Trophoblast cell (in vitro differentiated cells and primary cell): Measurements from ENCODE around the gene ENTR1.
A peak's percentile ranks its signal among the peaks of the same experiment; 100 is the strongest.

ENCODE experiments used
- DNase-seq, 2 donors: peaks; one replicate each; pipeline ENCODE4 v3.0.0-alpha.2; 2016
- H2AFZ ChIP-seq: 2 replicates; pipeline ENCODE4 v1.6.1; 2013; ENCODE audit warnings: low read length, moderate library complexity, mild to moderate bottlenecking; ENCODE audit not compliant: insufficient read depth, poor library complexity
- H2AK5ac ChIP-seq: 2 replicates; pipeline ENCODE4 v1.6.1; 2013; ENCODE audit warnings: mild to moderate bottlenecking, low read length
- H2BK120ac ChIP-seq: 2 replicates; pipeline ENCODE4 v1.6.1; 2013; ENCODE audit warnings: low read length, mild to moderate bottlenecking, moderate library complexity; ENCODE audit not compliant: insufficient read depth, poor library complexity
- H2BK12ac ChIP-seq: 2 replicates; pipeline ENCODE4 v1.6.1; 2013; ENCODE audit warnings: mild to moderate bottlenecking, low read length, moderate library complexity
- H2BK5ac ChIP-seq: 2 replicates; pipeline ENCODE4 v1.6.1; 2013; ENCODE audit warnings: low read length, low read depth, moderate library complexity, mild to moderate bottlenecking; ENCODE audit not compliant: poor library complexity
- H3K14ac ChIP-seq: 2 replicates; pipeline ENCODE4 v1.6.1; 2013; ENCODE audit warnings: mild to moderate bottlenecking, low read length
- H3K18ac ChIP-seq: 2 replicates; pipeline ENCODE4 v1.6.1; 2013; ENCODE audit warnings: mild to moderate bottlenecking, low read length
- H3K23ac ChIP-seq: 2 replicates; pipeline ENCODE4 v1.6.1; 2013; ENCODE audit warnings: low read length
- H3K27ac ChIP-seq: 2 replicates; pipeline ENCODE4 v1.5.1; 2013; ENCODE audit warnings: low read depth, mild to moderate bottlenecking, inconsistent platforms, low read length, moderate library complexity
- H3K27me3 ChIP-seq: 2 replicates; pipeline ENCODE4 v1.6.1; 2013; ENCODE audit warnings: inconsistent platforms, mild to moderate bottlenecking, low read length, moderate library complexity; ENCODE audit not compliant: insufficient read depth
- H3K36me3 ChIP-seq, 2 experiments: 1 replicate in 1 of 2; 2 replicates in 1 of 2; pipeline ENCODE4 v1.6.1; 2013; ENCODE audit warnings: low read length in 2 of 2, mild to moderate bottlenecking in 2 of 2, moderate library complexity in 1 of 2; ENCODE audit not compliant: insufficient read depth in 2 of 2, control insufficient read depth in 1 of 2
- H3K4ac ChIP-seq: 2 replicates; pipeline ENCODE4 v1.6.1; 2013; ENCODE audit warnings: low read depth, mild to moderate bottlenecking, low read length, moderate library complexity
- H3K4me1 ChIP-seq, 2 experiments: 1 replicate in 1 of 2; 2 replicates in 1 of 2; pipeline ENCODE4 v1.6.1; 2013; ENCODE audit warnings: low read length in 2 of 2, mild to moderate bottlenecking in 2 of 2, moderate library complexity in 1 of 2; ENCODE audit not compliant: insufficient read depth in 2 of 2, control insufficient read depth in 1 of 2
- H3K4me2 ChIP-seq: 2 replicates; pipeline ENCODE4 v1.6.1; 2013; ENCODE audit warnings: inconsistent platforms, mild to moderate bottlenecking, low read length, moderate library complexity
- H3K4me3 ChIP-seq: 2 replicates; pipeline ENCODE4 v1.5.1; 2013; ENCODE audit warnings: mild to moderate bottlenecking, low read depth, low read length, inconsistent platforms
- H3K79me1 ChIP-seq: one replicate; pipeline ENCODE4 v1.6.1; 2013; ENCODE audit warnings: low read length
- H3K79me2 ChIP-seq: 2 replicates; pipeline ENCODE4 v1.6.1; 2013; ENCODE audit warnings: low read length, mild to moderate bottlenecking; ENCODE audit not compliant: control insufficient read depth, insufficient read depth, poor library complexity
- H3K9ac ChIP-seq: 2 replicates; pipeline ENCODE4 v1.6.1; 2013; ENCODE audit warnings: mild to moderate bottlenecking, low read length
- H3K9me3 ChIP-seq: 2 replicates; pipeline ENCODE4 v1.6.1; 2013; ENCODE audit warnings: low read depth, mild to moderate bottlenecking, control low read depth, inconsistent platforms, low read length; ENCODE audit not compliant: insufficient read depth
- H4K12ac ChIP-seq: 2 replicates; pipeline ENCODE4 v1.6.1; 2013; ENCODE audit warnings: low read depth, mild to moderate bottlenecking, low read length, moderate library complexity
- H4K8ac ChIP-seq: 2 replicates; pipeline ENCODE4 v1.6.1; 2013; ENCODE audit warnings: low read depth, mild to moderate bottlenecking, low read length, moderate library complexity
- H4K91ac ChIP-seq: one replicate; pipeline ENCODE4 v1.6.1; 2013; ENCODE audit warnings: low read depth, mild to moderate bottlenecking, low read length, moderate library complexity
- WGBS: extraction: QIAGEN DNeasy Blood & Tissue Kit; methylation state at CpG from one replicate; pipeline ENCODE4 v1.1.7; 2013; ENCODE audit warnings: missing lambda C conversion rate; ENCODE audit not compliant: insufficient read length, insufficient coverage; ENCODE audit errors: extremely low coverage; 5-methylcytosine and 5-hydroxymethylcytosine counted together

The ENTR1 gene

DNA sequence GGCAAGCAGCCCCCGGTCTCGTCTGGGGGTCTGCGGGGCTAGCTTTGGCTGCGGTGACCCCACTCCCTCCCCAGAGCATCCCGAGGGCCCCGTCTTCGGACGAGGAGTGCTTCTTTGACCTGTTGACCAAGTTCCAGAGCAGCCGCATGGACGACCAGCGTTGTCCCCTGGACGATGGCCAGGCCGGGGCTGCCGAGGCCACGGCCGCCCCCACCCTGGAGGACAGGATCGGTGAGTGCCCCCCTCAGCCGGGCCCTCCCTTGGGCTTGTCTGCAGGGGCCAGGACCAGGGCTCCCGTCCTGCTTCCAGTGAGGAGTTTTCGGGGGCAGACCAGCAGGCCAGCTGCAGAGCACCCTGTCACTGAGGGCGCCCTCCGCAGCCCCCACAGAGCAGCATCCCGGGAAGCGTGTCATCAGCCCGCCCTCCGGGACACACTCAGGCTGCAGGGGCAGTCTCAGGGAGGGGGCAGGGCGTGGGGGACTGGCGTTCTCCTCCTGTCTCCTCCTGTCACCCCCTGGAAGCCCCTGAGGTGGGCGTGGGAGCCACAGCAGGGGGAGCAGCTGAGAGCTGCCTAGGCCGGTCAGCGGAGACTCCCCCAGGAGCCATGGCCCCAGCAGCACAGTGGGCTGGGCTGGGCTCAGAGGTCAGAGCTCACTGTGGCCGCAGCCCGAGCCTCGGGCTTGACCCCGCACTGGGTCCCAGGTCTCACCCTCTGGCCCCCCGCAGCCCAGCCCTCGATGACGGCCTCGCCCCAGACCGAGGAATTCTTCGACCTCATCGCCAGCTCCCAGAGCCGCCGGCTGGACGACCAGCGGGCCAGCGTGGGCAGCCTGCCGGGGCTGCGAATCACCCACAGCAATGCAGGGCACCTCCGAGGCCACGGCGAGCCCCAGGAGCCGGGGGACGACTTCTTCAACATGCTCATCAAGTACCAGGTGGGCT lies 54.5 kb downstream of the ENTR1 start:
- Histone ChIP-seq H3K4ac (no peak overlapping the region), H3K9me3 (no peaks in the 10 kb centered on the region), H3K4me3 (no peak overlapping the region), H3K4me1 (no peaks in the 10 kb centered on the region), H2BK5ac (no peak overlapping the region), H2BK12ac (no peak overlapping the region), H2BK120ac (no peak overlapping the region), H4K91ac (no peak overlapping the region), H3K79me1 (no peaks in the 10 kb centered on the region), H3K27me3 (no peaks in the 10 kb centered on the region), H3K27ac (no peak overlapping the region), H3K36me3 (peaks cover 20 to 23% of the 10 kb centered on the region in 2 experiments), H3K4me2 (no peak overlapping the region), H2AFZ (no peak overlapping the region), H4K8ac (no peak overlapping the region), H2AK5ac (no peak overlapping the region), H3K23ac (no peak overlapping the region), H3K14ac (no peak overlapping the region), H3K9ac (no peak overlapping the region), H3K18ac (no peak overlapping the region), H4K12ac (no peak overlapping the region), H3K79me2 (no peaks in the 10 kb centered on the region)
- no CpG with 5 or more reads among the region's 54 CpGs for WGBS
- DNase-seq: no peak

DNA sequence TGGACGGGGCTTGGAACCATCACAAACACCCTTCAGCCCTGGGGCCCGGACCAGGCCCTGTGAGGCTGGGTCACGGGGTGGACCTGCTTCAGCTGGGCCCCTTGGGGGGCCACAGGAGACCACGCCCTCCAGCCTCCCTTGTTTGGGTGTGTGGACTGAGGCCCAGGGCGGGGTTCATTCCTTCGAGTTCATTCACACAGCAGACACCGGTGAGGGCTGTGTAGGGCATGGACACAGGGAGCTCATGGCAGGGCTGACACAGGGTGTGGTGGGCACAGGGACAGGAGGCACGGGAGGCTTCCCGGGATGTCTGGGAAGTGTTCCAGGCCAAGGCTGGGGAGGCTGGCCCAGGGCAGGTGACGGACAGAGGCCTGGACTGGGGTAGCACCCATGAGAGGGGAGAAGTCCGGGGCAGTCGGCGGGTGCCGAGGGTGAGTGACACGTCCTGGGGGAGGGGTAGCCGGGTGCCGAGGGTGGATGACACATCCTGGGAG lies 55.8 kb downstream of the ENTR1 start:
- Histone ChIP-seq H3K23ac (no peak overlapping the region), H2BK120ac (no peak overlapping the region), H3K79me2 (no peaks in the 10 kb centered on the region), H2AFZ (no peak overlapping the region), H4K12ac (no peak overlapping the region), H3K18ac (no peak overlapping the region), H2BK12ac (no peak overlapping the region), H3K9me3 (no peaks in the 10 kb centered on the region), H2BK5ac (no peak overlapping the region), H3K4me3 (no peak overlapping the region), H2AK5ac (no peak overlapping the region), H3K4ac (no peak overlapping the region), H3K14ac (no peak overlapping the region), H3K27me3 (no peaks in the 10 kb centered on the region), H3K79me1 (no peaks in the 10 kb centered on the region), H4K8ac (no peak overlapping the region), H3K36me3 (peaks cover 20 to 24% of the 10 kb centered on the region in 2 experiments), H3K4me2 (no peak overlapping the region), H3K4me1 (no peaks in the 10 kb centered on the region), H3K9ac (no peak overlapping the region), H3K27ac (no peak overlapping the region), H4K91ac (no peak overlapping the region)
- WGBS: no CpG with 5 or more reads among the region's 17 CpGs
- no peak for DNase-seq

DNA sequence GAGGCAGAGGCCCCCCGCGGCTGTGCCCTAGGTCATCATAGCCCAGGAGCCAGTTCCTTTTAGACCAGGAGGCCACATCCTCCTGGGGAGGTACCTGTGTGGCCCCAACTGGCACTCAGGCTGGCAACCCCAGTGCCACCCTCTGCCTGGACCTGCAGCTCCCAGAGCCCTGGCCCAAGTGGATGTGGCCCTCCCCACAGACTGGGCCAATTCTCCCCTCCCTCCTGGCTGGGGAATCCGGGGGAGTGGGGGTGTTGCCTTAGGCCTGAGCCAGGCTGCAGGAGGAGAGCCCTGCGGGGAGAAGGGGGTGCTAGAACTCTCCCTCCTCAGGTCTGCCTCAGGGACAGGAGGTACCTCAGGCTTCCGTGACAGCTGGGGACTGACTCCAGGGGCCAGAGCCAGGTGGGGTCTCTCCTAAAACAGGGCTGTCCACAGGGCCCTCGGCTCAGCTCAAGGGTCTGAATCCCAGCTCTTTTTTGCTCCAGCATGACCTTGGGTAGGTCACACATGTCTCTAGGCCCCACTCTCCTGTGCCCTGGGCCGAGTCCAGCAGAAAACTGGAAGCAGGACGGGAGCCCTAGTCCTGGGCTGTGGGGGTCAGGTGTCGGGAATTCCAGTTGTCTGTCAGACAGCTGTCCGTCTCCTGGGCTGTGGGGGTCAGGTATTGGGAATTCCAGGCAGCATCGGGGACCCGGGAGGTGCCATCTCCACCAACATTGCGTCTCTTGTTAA lies 56.5 kb downstream of the ENTR1 start:
- Histone ChIP-seq H3K23ac (no peak overlapping the region), H3K4ac (no peak overlapping the region), H3K27me3 (no peaks in the 10 kb centered on the region), H3K79me2 (no peaks in the 10 kb centered on the region), H3K14ac (no peak overlapping the region), H3K4me2 (no peak overlapping the region), H2BK120ac (no peak overlapping the region), H4K91ac (no peak overlapping the region), H3K27ac (no peak overlapping the region), H3K36me3 (peaks cover 20 to 29% of the 10 kb centered on the region in 2 experiments), H4K8ac (no peak overlapping the region), H2BK5ac (no peak overlapping the region), H3K9me3 (no peaks in the 10 kb centered on the region), H3K79me1 (no peaks in the 10 kb centered on the region), H2BK12ac (no peak overlapping the region), H3K4me1 (no peaks in the 10 kb centered on the region), H2AFZ (no peak overlapping the region), H3K4me3 (no peak overlapping the region), H3K9ac (no peak overlapping the region), H4K12ac (no peak overlapping the region), H3K18ac (no peak overlapping the region), H2AK5ac (no peak overlapping the region)
- no peak for DNase-seq
- WGBS: no CpG with 5 or more reads among the region's 13 CpGs

DNA sequence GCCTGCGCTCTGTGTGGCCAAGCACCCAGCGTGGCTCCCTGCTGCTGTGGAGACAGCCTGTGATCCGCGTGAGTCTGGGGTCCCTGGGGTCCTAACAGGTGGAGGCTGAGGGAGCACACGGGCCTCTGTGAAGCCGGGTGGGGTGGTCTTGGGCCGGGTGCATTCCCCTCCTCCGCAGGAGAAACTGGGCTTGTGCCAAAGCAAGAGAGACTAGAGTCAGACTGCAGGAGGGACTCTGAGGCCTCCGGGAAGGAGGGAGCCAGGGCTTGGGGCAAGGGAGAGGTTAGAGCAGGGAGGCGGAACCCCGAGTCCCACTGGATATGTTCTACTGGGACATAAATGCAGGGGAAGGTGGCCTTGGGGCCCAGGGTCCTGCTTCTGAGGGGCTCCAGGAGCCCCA lies 57.3 kb downstream of the ENTR1 start:
- no peak overlapping the region for H2AFZ ChIP-seq
- H3K14ac ChIP-seq: no peak overlapping the region
- H4K12ac ChIP-seq: no peak overlapping the region
- H2BK12ac ChIP-seq: no peak overlapping the region
- no peak overlapping the region for H4K91ac ChIP-seq
- no peaks in the 10 kb centered on the region for H3K79me1 ChIP-seq
- H3K9ac ChIP-seq: no peak overlapping the region
- H3K27me3 ChIP-seq: no peaks in the 10 kb centered on the region
- no peak for DNase-seq
- H4K8ac ChIP-seq: no peak overlapping the region
- H3K18ac ChIP-seq: no peak overlapping the region
- H2AK5ac ChIP-seq: no peak overlapping the region
- H3K9me3 ChIP-seq: no peaks in the 10 kb centered on the region
- H3K79me2 ChIP-seq: no peaks in the 10 kb centered on the region
- H3K4ac ChIP-seq: no peak overlapping the region
- H3K4me3 ChIP-seq: peak overlapping the region; percentile 35
- WGBS: no CpG with 5 or more reads among the region's 11 CpGs
- peaks cover 22 to 28% of the 10 kb centered on the region in 2 experiments for H3K36me3 ChIP-seq
- no peak overlapping the region for H3K4me2 ChIP-seq
- H2BK120ac ChIP-seq: no peak overlapping the region
- H3K4me1 ChIP-seq: no peaks in the 10 kb centered on the region
- no peak overlapping the region for H3K23ac ChIP-seq
- no peak overlapping the region for H3K27ac ChIP-seq
- no peak overlapping the region for H2BK5ac ChIP-seq
